ENCODE results near the gene ATF7IP2. TPM values are rescaled to one million over a fixed set of nuclear protein-coding genes. Genes with fewer than 3 reads are reported as not detected.
A peak's percentile ranks its signal among the peaks of the same experiment; 100 is the strongest.

The ATF7IP2 gene
- total and polyA plus RNA-seq, 2 of the 13 experiments (the other 11 are each of a cell fraction or from before 2014, with no cell fraction given): 117 to 217 TPM

DNA sequence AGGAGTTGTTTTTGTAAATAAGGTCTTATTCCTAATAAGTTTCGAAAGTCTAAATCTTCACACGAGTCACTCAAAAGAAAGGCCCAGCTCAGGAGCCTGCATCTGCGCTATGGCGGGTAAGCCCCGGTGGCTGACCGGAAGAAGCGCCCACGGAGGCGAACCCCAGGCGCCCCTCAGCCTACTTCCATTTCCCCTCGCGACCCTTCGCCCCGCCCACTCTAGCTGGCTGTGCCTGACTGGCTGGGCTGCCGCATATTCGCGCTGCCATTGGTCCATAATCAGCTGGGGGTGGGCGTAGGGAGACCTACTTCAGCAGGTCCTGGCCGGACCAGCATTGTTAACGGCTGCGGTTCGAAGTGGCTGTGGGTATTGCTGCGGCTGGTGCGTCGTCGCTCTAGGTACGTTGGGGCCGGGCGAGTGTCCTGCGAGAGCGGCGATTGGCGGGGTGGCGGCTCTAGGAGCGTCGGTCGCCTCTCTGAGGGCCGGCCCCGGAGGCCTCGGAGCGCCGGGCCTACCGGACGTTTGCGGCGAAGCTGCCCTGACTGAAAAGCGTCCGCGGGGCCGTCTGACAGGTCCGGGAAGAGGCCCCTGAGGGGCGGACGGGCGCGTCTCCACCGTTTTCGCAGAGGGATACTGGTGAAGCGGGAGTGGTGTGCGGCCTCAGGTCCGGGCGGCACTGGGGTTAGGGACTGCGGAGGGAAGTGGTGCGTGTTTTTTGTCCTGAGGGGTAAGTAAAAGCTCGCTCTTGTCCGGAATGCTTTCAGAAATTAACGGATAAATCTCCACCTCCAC lies at the start of gene ATF7IP2 (continued):
- TF ChIP-seq AHR (CRISPR knock-in tag; IDR thresholded peaks at IDR 0.05) (peak; percentile 96; the same call in 1 of the 2 replicates), ZEB1 (IDR thresholded peaks at IDR 0.05; ENCODE audit: insufficient replicate concordance, low read depth) (peak; percentile 76), ZSCAN31 (CRISPR knock-in tag; IDR thresholded peaks at IDR 0.05; ENCODE audit: low read depth) (peak; percentile 98), SKI (IDR thresholded peaks at IDR 0.05; ENCODE audit: partially characterized antibody) (peak; percentile 68), ZBTB8A (CRISPR knock-in tag; IDR thresholded peaks at IDR 0.05; ENCODE audit: borderline replicate concordance, low read depth) (peak; percentile 92; the same call in 1 of the 2 replicates), GABPA (IDR thresholded peaks at IDR 0.05; ENCODE audit: low read depth, low read length) (peak; percentile 75), GABPA (CRISPR knock-in tag; IDR thresholded peaks at IDR 0.05; ENCODE audit: low read depth) (peak; percentile 89), E2F2 (CRISPR knock-in tag; IDR thresholded peaks at IDR 0.05; ENCODE audit: borderline replicate concordance) (peak; percentile 88; the same call in 1 of the 2 replicates), ARHGAP35 (CRISPR knock-in tag; IDR thresholded peaks at IDR 0.05; ENCODE audit: borderline replicate concordance) (no peak; the same call in 1 of the 2 replicates), ZSCAN25 (CRISPR knock-in tag; IDR thresholded peaks at IDR 0.05) (peak; percentile 87; the same call in 1 of the 2 replicates), ZNF605 (CRISPR knock-in tag; IDR thresholded peaks at IDR 0.05) (peak; percentile 99), TOPORS (CRISPR knock-in tag; IDR thresholded peaks at IDR 0.05) (peak; percentile 98), RCOR2 (CRISPR knock-in tag; IDR thresholded peaks at IDR 0.05) (peak; percentile 79), CENPX (CRISPR knock-in tag; IDR thresholded peaks at IDR 0.05) (no peak), RARG (CRISPR knock-in tag; IDR thresholded peaks at IDR 0.05; ENCODE audit: low read depth) (peak; percentile 95; the same call in 1 of the 2 replicates), NFE2 (CRISPR knock-in tag; IDR thresholded peaks at IDR 0.05) (no peak), ZNF879 (CRISPR knock-in tag; IDR thresholded peaks at IDR 0.05) (peak; percentile 75; the same call in 1 of the 2 replicates), ZNF30 (CRISPR knock-in tag; IDR thresholded peaks at IDR 0.05) (peak; percentile 80; the same call in 1 of the 2 replicates), ZNF430 (CRISPR knock-in tag; IDR thresholded peaks at IDR 0.05) (peak; percentile 96), CSRNP1 (CRISPR knock-in tag; IDR thresholded peaks at IDR 0.05) (peak; percentile 99), CBX5 (CRISPR knock-in tag; IDR thresholded peaks at IDR 0.05; ENCODE audit: borderline replicate concordance) (peak; percentile 98; the same call in 1 of the 2 replicates), ZBTB34 (CRISPR knock-in tag; IDR thresholded peaks at IDR 0.05) (peak; percentile 90; the same call in 1 of the 2 replicates), NFIC (IDR thresholded peaks at IDR 0.05; ENCODE audit: low read length) (no peak)
- TF ChIP-seq, protein P1, sequence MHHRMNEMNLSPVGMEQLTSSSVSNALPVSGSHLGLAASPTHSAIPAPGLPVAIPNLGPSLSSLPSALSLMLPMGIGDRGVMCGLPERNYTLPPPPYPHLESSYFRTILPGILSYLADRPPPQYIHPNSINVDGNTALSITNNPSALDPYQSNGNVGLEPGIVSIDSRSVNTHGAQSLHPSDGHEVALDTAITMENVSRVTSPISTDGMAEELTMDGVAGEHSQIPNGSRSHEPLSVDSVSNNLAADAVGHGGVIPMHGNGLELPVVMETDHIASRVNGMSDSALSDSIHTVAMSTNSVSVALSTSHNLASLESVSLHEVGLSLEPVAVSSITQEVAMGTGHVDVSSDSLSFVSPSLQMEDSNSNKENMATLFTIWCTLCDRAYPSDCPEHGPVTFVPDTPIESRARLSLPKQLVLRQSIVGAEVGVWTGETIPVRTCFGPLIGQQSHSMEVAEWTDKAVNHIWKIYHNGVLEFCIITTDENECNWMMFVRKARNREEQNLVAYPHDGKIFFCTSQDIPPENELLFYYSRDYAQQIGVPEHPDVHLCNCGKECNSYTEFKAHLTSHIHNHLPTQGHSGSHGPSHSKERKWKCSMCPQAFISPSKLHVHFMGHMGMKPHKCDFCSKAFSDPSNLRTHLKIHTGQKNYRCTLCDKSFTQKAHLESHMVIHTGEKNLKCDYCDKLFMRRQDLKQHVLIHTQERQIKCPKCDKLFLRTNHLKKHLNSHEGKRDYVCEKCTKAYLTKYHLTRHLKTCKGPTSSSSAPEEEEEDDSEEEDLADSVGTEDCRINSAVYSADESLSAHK (CRISPR knock-in tag; IDR thresholded peaks at IDR 0.05; ENCODE audit: borderline replicate concordance): 0 out of 2 replicates have a peak, but pooled peaks have one; percentile 91
